Stimulated activated CD4-positive, alpha-beta T cell treated with anti-CD3 and anti-CD28 coated beads, Interleukin-4, amount 100 ng/mL, for 48 hours (primary cell): ENCODE results near the gene ORMDL3.

ENCODE experiments used
- DNase-seq, 2 donors: peaks; one replicate each; pipeline ENCODE4 v3.0.0-alpha.2; 2020; ENCODE audit warnings: low read depth in 2 of 2

The ORMDL3 gene

DNA sequence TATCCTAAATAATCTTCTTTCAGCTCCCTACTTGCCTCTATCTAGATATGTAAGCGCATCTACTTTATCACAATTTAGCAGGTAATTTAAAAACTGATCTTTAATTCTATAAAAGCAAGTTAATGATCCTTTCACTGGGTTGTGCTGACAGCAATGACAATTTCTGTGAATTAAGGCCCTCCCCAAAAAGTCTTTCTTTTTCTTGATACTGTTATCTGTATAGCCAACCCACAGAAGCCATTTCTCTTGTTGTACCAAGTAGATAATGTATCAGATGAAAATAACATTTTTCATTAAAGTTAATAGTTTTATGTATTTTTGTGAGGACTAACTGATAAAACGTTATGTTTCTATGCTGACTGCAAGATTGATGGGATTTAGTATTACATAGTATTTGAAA is 55.6 kb downstream of the ORMDL3 start:
- DNase-seq: no peak
